SU-DHL-6 (cell line): Measurements from ENCODE around the gene VWDE.
"Not testable (repeated sequence)": the region's sequence is repeated elsewhere in the genome, so short reads cannot be mapped to it uniquely, and the experiment has no call there.

Source experiments
- H2AFZ ChIP-seq: fragments of 200-600 bp; sonication (generic); 2 replicates; pipeline ENCODE4 v1.6.1; 2014; ENCODE audit warnings: low read depth, mild to moderate bottlenecking, moderate library complexity, mixed read lengths, antibody characterized with exemption, low read length; ENCODE audit not compliant: severe bottlenecking
- H3F3A ChIP-seq: fragments of 200-600 bp; shearing (Covaris generic); 2 replicates; pipeline ENCODE4 v1.6.0; 2016; ENCODE audit warnings: antibody characterized with exemption, mild to moderate bottlenecking; ENCODE audit not compliant: insufficient read depth
- H3K27ac ChIP-seq: fragments of 200-600 bp; sonication (generic); 2 replicates; pipeline ENCODE4 v1.5.1; 2016; ENCODE audit warnings: low read depth, mild to moderate bottlenecking, low read length, moderate library complexity, mixed read lengths
- H3K27me3 ChIP-seq: fragments of 200-600 bp; sonication (generic), shearing (Covaris generic); 2 replicates; pipeline ENCODE4 v1.6.0; 2014; ENCODE audit warnings: mild to moderate bottlenecking, low read length
- H3K36me3 ChIP-seq: fragments of 200-600 bp; sonication (generic); 2 replicates; pipeline ENCODE4 v1.6.1; 2014; ENCODE audit warnings: mild to moderate bottlenecking, low read length, mixed read lengths
- H3K4me2 ChIP-seq: fragments of 300-600, 200-600 bp; shearing (Covaris generic), sonication (generic); 2 replicates; pipeline ENCODE4 v1.6.0; 2014; ENCODE audit warnings: low read length, low read depth, mild to moderate bottlenecking; ENCODE audit not compliant: poor library complexity, severe bottlenecking
- H3K4me3 ChIP-seq: fragments of 200-600 bp; sonication (generic); 2 replicates; pipeline ENCODE4 v1.5.1; 2014; ENCODE audit warnings: antibody characterized with exemption, low read length, mild to moderate bottlenecking, mixed read lengths; ENCODE audit not compliant: insufficient read depth, poor library complexity, severe bottlenecking
- H3K79me2 ChIP-seq: fragments of 200-600 bp; sonication (generic); 2 replicates; pipeline ENCODE4 v1.6.1; 2014; ENCODE audit warnings: mild to moderate bottlenecking, low read length, moderate library complexity; ENCODE audit not compliant: insufficient read depth
- H3K9ac ChIP-seq: fragments of 200-600 bp; sonication (generic); 2 replicates; pipeline ENCODE4 v1.7.0; 2014; ENCODE audit warnings: mild to moderate bottlenecking, low read length
- H3K9me2 ChIP-seq: fragments of 200-600 bp; sonication (generic); replicated peaks from 2 replicates; pipeline ENCODE4 v1.6.1; 2014; ENCODE audit warnings: low read length; ENCODE audit not compliant: insufficient read depth
- H3K9me3 ChIP-seq: fragments of 200-600 bp; sonication (generic); 2 replicates; pipeline ENCODE4 v1.6.1; 2014; ENCODE audit warnings: low read length, mixed read lengths; ENCODE audit not compliant: insufficient read depth
- H4K20me1 ChIP-seq: fragments of 200-600 bp; sonication (generic); 2 replicates; pipeline ENCODE4 v1.6.1; 2014; ENCODE audit warnings: low read depth, mild to moderate bottlenecking, antibody characterized with exemption, low read length, moderate library complexity, mixed read lengths
- EZH2phosphoT487 ChIP-seq: fragments of 200-600 bp; sonication (generic), shearing (Covaris generic); conservative IDR thresholded peaks from 2 replicates; pipeline ENCODE4 v1.6.1; 2018; ENCODE audit warnings: mild to moderate bottlenecking, antibody characterized with exemption, low read length, moderate library complexity, mixed read lengths
- TF ChIP-seq, protein P1 (sequence below): fragments of 200-600 bp; sonication (generic); IDR thresholded peaks from one replicate; pipeline ENCODE4 v1.5.1; 2017; ENCODE audit warnings: antibody characterized with exemption, mild to moderate bottlenecking, low read length, moderate library complexity; ENCODE audit not compliant: insufficient read depth, poor library complexity, severe bottlenecking

Gene VWDE

DNA sequence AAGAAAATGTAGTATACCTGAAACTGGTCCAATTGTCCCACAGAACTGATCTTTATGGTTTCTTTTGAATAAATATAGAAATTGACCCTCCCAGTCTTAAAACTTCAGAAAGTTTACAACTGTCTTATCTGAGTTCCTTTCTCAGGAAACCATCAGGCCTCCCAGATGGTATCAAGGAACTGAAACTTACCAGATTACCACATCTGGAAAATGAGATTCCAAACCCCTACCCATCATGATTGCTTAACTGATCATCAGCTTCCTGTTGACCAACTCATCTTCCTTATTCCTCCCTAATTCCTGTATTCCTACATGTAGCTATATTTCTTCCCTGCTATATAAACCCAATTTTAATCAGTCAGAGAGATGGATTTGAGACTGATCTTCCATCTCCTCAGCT is 5.5 kb downstream of the VWDE start:
- Histone ChIP-seq H3K79me2 (no peaks in the 10 kb centered on the region), H3K27ac (no peak overlapping the region), H3K4me2 (no peak overlapping the region), H4K20me1 (no peaks in the 10 kb centered on the region; the same call in 1 of the 2 replicates), H3K9me3 (no peaks in the 10 kb centered on the region), H3F3A (no peaks in the 10 kb centered on the region), H3K4me3 (no peak overlapping the region), H3K9ac (no peak overlapping the region), H3K27me3 (no peaks in the 10 kb centered on the region), H3K9me2 (no peaks in the 10 kb centered on the region), H3K36me3 (no peaks in the 10 kb centered on the region), H2AFZ (no peak overlapping the region)
- TF ChIP-seq, protein P1, sequence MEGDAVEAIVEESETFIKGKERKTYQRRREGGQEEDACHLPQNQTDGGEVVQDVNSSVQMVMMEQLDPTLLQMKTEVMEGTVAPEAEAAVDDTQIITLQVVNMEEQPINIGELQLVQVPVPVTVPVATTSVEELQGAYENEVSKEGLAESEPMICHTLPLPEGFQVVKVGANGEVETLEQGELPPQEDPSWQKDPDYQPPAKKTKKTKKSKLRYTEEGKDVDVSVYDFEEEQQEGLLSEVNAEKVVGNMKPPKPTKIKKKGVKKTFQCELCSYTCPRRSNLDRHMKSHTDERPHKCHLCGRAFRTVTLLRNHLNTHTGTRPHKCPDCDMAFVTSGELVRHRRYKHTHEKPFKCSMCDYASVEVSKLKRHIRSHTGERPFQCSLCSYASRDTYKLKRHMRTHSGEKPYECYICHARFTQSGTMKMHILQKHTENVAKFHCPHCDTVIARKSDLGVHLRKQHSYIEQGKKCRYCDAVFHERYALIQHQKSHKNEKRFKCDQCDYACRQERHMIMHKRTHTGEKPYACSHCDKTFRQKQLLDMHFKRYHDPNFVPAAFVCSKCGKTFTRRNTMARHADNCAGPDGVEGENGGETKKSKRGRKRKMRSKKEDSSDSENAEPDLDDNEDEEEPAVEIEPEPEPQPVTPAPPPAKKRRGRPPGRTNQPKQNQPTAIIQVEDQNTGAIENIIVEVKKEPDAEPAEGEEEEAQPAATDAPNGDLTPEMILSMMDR, result no peak
- no peak for TF ChIP-seq EZH2phosphoT487

DNA sequence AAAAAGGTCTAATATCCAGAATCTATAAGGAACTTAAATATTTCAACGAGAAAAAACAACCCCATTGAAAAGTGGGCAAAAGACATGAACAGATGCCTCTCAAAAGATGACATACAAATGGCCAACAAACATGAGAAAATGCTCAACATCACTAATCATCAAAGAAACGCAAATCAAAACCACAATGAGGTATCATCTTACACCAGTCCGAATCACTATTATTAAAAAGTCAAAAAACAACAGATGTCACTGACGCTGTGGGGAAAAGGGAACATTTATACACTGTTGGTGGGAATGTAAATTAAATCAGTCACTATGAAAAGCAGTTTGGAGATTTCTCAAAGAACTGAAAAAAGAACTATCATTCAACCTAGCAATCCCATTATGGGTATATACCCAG is 6.0 kb downstream of the VWDE start:
- no peak for TF ChIP-seq EZH2phosphoT487
- TF ChIP-seq, protein P1, result no peak
- H3K36me3 ChIP-seq, result no peaks in the 10 kb centered on the region
- H3K9me3 ChIP-seq, result no peaks in the 10 kb centered on the region
- H3K27ac ChIP-seq, result no peak overlapping the region
- H3K9me2 ChIP-seq, result no peaks in the 10 kb centered on the region
- no peaks in the 10 kb centered on the region; the same call in 1 of the 2 replicates for H4K20me1 ChIP-seq
- no peak overlapping the region for H3K4me3 ChIP-seq
- H3F3A ChIP-seq, result no peaks in the 10 kb centered on the region
- H3K79me2 ChIP-seq, result no peaks in the 10 kb centered on the region
- H3K27me3 ChIP-seq, result no peaks in the 10 kb centered on the region
- no peak overlapping the region for H2AFZ ChIP-seq
- H3K9ac ChIP-seq, result no peak overlapping the region
- no peak overlapping the region for H3K4me2 ChIP-seq

DNA sequence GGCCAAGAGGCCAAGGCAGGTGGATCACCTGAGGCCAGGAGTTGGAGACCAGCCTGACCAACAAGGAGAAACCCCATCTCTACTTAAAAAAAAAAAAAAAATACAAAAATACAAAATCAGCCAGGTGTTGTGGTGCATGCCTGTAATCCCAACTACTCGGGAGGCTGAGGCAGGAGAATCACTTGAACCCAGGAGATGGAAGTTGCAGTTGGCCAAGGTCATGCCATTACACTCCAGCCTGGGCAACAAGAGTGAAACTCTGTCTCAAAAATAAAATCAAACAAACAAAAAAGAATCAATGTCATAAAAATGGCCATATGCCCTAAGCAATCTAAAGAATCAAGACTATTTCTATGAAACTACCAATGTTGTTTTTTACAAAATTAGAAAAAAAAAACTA is 7.0 kb downstream of the VWDE start:
- H3K79me2 ChIP-seq, H3K4me3 ChIP-seq, H2AFZ ChIP-seq, H4K20me1 ChIP-seq, H3K9me3 ChIP-seq, H3K27me3 ChIP-seq, H3K9me2 ChIP-seq, H3K4me2 ChIP-seq, H3K9ac ChIP-seq, H3K36me3 ChIP-seq, H3F3A ChIP-seq, H3K27ac ChIP-seq: not testable (repeated sequence)

DNA sequence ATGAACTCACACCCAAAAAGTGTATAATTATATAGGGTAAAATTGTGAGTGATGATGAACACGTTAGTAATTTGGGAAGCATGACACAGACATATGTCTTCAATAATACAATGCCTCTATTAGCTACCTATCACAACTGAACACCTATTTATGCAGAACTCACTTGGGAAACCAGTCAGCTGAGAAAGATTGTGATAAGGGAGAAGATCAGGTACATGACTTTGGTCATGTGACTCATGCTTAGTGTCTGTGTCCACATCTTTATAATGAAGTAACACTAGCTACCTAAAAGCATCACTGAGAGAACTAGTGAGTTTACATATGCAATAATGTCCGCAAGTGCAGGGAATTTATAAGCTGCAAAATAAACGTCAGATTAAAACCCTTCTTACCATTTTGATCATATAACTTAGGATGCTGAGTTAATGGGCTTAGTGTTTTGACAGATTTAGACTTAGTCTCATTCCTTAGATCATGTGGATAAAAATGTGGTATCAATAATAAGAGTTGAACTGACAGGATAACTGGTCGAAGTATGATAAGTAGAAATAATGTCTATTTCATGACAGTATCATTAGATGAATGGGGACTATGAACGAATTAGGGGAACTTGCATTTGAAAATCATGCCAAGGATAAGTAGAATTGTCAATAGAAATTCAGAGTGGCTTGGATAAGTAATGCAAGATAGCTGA is 11.6 kb downstream of the VWDE start:
- Histone ChIP-seq H4K20me1 (no peaks in the 10 kb centered on the region; the same call in 1 of the 2 replicates), H3K9ac (no peak overlapping the region), H2AFZ (no peak overlapping the region), H3K27me3 (no peaks in the 10 kb centered on the region), H3K4me2 (no peak overlapping the region), H3K27ac (no peak overlapping the region), H3K79me2 (no peaks in the 10 kb centered on the region), H3K36me3 (no peaks in the 10 kb centered on the region), H3K4me3 (no peak overlapping the region), H3F3A (no peaks in the 10 kb centered on the region), H3K9me2 (no peaks in the 10 kb centered on the region), H3K9me3 (no peaks in the 10 kb centered on the region)
- TF ChIP-seq, protein P1, result no peak
- TF ChIP-seq EZH2phosphoT487, result no peak
